GM10847 (cell line): ENCODE data around the gene NPTX2.

ENCODE experiments used
- POLR2A ChIP-seq: IDR thresholded peaks from 2 replicates; pipeline ENCODE4 v1.6.1; 2011; ENCODE audit not compliant: insufficient read length; ENCODE audit errors: extremely low read depth

NPTX2 gene

DNA sequence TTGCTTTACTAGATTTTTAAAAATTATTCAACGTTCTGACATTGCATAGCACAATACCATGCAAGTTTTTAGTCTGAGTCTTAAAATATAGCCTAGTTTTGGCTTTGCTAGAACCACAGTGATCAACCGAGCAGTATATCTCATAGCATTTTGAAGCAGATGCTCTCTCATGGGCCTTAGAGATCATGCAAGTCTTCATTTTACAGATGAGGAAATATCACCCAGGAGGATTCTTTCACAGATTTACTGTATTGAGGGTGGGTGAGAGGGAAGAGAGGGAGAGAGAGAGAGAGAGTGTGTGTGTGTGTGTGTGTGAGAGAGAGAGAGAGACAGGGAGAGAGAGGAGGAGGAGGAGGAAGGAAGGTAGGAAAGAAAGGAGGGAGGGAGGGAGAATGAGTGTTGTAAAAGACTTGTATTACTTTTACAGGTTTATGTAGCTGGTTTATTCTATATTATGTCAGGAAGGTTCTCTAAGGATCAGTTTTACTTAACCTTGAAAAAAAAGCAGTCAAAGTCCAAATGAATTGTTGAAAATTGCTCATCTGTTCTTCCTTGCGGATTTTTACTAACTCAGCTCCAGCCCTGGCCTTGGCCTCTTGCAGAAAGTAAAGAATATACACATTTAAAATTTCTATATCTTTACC is 14.2 kb upstream of the NPTX2 start:
- TF ChIP-seq POLR2A: no peak

DNA sequence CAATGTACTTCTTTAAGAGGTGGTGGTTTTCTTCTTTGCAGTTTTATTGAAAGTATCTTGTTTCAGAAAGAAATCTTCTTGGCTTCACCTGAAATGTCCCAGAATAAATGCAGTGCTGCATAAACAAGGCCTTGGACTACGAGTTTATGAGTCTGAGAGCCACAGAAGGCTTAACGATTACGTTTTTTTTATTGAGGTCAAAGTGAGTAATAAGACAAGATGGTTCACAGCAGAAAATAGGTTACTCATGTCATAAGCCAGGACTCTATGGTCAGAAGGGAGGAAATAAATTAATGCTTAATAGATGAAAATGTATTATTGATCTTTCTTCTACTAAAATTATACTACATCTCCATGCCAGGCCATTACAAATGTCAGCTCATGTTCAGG is 13.7 kb upstream of the NPTX2 start:
- no peak for TF ChIP-seq POLR2A

DNA sequence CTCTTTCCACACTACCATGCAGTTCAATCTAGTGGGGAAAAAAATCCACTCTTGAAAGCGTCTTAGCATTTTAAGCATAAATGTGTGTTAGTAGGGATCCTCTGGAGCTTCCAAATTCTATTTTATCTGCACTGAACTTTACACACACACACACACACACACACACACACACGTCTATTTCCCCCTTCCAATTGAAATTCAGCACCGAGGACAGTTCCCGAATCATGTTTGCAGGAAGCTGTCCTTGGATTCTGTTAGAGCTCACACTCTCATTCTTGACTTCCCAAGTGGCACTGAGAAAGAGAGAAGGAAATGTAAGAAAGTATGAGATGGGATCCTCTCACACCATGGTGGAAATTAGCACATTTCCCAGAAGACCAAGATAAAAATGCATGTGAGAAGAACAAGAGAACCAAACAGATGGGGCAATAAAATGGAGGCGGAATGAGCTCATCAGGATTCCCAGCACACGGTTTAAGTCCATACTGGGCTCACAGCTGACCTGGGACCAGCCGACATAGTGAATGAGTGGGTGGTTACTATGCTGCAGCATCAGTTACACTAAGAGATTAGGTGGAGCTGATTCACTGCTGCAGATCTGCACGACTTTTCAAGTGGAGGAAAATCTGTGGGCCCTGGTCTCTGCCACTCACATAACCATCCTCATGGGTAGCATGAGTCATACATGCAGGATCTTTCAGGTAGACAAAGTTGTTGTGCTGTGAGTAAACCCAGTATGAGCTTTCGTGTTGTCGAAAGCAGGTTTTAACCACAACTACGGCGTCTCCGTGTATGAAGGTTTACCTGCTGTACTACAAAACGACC is 3.3 kb upstream of the NPTX2 start:
- TF ChIP-seq POLR2A: no peak

DNA sequence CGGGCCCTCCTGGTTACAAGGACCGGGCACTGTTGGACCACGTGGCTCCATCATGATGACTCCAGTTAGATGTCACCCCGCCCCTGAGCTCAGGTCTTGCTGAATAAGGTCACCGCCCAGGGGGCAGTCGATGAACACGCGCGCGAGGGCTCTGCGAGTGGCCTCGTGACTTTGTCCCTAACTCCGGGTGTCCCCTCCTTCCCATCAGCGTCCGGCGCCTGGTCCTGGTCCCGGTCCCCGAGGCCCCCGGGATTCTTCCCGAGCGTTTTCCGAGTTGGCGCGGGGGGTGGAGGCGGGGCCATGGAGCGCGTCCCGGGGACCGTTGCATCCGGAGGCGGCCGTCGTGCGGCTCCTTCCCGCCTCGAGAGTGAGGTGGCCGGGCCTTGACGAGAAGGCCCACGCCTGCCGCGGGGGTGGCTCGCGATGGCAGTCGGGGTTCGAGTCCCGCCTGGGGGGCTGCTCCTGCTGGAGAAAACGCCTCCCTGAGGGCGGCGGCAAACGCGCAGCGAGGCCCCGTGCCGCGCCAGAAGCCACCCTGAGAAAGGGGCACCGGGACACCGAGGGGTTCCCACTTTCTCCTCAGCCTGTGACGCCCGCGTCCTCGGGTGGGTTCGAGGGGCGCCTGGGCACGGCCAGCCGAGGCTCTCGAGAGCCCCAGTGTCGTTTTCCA is 569 bp upstream of the NPTX2 start:
- TF ChIP-seq POLR2A: no peak

DNA sequence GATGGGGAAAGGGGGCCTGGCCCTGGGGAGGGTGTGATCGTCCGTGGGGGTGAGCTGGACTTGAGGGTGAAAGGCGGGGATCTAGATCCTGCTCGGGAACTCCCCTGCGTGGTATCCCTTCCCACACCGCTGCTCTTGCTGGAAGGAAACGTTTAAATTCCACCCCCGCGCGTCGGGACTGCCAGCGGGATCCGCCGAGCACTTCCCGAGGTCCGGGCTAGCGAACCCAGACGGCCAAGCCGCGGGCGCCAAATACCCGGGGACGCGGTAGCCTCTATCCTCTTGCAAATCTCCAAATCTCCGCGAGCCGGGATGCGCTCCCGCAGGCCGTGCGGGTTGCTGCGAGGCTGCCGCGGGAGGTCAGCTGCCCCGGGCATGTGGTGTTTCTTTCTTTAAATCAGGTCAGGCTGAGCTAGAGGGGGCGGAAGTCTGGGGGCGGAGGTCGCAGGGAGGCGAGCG is 904 bp downstream of the NPTX2 start:
- TF ChIP-seq POLR2A: no peak

DNA sequence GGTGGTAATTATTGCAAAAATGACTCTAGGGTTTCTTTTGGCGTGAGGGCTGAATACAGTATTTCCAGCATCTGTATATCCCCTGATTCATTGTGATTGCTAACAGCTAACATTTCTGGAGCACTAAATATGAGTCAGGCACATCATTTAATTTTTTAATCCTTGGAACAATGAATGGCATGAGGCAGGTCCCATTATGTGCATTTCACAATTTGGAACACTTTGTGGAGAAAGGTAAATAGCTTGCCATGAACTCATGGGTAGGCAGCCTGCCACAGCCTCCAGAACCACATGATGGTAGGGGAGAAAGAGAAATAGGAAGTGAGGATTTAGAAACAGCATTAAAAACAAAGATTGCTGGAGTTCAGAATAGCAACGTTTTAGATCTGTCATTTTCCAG is 1.7 kb downstream of the NPTX2 start:
- no peak for TF ChIP-seq POLR2A

DNA sequence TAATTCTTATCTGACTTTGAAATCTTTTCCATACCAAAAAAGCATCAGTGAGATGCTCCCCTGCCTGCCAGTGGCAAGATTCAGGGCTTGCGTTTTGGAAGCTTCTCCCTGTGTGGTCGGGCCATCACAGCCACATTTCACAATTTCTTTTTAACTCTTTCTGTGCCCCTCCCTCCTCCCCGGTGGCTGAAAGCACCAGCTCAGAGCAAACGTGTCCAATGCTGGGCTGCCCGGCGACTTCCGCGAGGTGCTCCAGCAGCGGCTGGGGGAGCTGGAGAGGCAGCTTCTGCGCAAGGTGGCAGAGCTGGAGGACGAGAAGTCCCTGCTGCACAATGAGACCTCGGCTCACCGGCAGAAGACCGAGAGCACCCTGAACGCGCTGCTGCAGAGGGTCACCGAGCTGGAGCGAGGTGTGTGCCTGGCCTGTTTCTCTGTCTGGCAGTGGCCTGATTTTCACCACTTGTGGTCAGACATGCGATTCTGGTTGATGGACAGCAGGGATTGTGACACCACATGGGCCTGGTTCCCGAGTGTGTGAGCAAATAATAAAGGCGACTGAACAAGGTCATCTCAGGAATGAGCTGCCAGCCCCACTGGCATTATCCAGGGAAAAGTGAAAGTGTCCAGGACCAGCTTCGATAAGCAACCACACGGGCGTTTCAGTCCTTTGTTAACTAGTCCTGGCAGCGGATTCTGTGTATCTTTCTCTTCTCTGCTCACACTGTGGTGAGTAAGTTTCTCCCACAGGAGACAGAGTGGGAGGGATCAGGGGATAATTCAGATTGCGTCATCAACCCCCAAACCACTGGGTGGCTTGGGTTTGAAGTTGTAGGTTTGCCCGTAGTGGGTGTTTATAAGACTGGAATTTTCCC is 2.6 kb downstream of the NPTX2 start:
- TF ChIP-seq POLR2A: no peak

DNA sequence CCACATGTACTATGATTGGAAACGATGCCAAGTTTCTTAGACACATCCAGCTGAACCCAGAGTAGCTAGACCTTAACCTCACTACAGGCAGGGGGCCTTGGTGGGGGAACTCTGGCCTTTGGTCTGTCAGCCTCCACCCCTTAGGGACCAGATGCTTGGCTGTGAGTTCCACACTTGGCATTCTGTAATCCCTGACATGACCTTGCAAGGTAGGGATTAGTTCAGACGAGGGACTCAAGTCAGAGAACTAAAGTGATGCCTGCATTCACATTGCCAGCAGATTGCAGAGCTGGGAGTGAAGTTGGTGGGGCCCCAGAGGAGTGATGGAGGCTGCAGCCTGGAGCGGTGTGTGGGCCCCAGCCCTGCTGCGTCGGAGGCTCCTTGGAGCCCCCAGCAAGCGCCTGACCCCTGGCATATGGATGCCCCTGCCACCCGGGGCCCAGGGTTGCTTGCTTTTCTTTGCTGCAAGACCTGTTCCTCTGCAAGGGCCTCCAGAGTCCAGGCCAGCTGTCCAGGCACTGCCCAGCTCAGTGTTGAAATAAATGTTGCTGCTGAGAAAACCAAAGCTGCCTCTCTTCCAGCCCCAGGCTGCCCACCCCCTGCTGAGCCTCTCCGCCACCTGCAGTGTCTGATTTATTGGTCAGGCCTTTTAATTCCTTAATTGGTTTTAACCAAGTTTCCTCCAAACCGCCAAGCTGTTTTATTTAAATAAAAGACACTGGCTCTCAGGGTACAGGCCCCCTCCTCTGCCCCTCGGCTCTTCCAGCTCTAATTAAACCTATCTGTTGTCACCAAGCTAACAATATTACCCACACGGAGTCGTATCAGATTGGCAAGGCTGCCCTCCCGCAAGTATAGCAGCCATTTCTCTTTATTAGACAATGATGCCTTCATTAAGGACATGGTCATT is 4.7 kb downstream of the NPTX2 start:
- no peak for TF ChIP-seq POLR2A

DNA sequence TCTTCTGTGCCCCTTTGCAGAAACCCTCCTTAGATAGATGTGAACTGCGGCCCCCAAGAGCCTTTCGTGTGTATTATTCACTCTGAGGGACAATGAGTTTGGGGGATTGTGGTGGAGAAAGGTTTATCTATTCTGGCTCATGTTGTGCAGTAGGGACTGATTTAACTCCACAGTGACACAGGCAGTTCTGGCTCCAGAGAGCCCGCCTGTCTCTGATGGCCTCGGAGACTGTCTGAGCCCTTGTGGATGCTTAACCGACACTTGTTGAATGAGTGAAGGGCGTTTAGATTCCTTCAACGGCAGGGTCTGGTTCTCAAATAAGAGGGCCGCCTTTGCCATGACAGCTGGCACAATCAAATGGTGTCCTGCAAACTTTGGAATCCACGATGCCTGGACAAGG is 5.8 kb downstream of the NPTX2 start:
- TF ChIP-seq POLR2A: no peak

DNA sequence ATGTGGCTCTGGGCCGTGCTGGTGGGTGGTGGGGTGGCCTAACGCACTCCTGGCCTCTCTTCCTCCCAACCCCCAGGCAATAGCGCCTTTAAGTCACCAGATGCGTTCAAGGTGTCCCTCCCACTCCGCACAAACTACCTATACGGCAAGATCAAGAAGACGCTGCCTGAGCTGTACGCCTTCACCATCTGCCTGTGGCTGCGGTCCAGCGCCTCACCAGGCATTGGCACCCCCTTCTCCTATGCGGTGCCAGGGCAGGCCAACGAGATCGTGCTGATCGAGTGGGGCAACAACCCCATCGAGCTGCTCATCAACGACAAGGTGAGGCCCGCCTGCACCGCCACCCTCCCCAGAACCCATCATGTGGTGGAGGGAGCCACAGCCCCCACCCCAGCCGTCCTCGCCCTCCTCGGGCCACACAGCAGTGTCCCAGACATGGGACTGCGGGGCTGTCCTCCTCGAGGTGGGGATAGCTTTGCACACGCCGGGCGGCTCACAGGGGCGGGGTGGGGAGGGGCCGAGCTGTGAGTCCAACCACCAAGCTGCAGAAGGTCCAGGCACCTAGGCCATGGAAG is 7.8 kb downstream of the NPTX2 start:
- TF ChIP-seq POLR2A: no peak

DNA sequence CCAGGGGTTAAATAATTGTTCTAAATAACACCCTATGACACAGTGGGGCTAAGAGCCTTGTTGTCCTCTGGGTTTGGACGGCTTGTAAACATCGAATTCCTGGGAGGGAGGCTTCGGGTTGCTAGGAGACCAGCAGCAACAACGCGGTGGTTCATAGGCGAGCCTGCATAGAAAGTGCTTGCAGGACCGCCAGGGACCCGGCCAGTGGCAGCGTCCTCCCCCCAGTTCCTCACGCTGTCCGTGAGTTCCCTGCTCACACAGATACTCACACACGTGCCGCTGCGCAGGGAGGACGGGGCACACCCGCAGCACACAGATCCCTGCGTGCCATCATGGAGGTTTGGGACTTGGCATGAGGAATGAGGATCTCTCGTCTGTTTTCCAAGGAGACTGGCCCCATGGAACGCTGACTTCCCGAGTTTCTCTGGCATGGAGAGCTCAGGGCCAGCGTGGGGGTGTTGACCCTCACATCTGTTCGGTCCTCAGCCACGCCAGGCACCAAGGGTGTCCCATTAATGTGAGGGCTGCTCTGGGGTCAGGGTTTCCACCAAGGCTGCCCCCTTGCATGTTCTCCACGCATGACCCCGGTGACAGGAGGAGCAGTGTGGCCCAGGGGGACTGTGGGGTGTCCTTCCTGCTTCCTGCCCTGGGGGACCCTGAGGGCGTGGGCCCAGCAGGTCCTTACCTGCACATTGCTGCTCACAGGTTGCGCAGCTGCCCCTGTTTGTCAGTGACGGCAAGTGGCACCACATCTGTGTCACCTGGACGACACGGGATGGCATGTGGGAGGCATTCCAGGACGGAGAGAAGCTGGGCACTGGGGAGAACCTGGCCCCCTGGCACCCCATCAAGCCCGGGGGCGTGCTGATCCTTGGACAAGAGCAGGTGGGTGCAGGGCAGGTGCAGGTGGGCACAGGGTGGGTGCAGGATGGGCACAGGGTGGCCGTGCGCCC is 9.7 kb downstream of the NPTX2 start:
- TF ChIP-seq POLR2A: no peak

DNA sequence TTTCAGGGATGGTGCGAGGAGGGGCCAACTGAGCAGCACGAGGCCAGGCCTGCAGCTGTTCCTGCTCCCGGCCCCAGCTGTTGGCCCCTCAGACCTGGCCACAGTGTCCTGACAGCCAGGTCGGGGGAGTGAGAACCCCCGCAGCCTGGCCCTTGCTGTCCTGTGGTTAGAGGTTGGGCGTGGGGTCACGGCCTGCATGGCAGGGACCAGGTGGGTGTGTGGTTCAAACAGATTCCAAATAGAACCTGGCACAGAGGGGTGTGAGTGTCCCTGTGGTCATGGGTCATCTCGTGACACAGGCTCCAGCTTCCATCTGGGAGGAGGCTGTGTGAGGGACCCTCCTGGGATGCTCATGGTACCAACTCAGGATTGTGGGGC is 10.3 kb downstream of the NPTX2 start:
- TF ChIP-seq POLR2A: no peak

DNA sequence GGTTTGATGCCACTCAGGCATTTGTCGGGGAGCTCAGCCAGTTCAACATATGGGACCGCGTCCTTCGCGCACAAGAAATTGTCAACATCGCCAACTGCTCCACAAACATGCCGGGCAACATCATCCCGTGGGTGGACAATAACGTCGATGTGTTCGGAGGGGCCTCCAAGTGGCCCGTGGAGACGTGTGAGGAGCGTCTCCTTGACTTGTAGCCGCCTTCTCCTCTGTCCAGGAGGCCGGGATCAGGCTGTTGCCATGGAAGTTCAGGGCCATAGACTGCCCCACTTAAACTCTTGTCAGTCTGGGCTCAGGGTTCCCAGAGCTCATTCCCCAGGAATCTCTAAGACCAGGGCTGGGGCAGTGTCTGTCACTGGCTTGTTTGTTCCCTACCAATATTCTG is 11.3 kb downstream of the NPTX2 start:
- no peak for TF ChIP-seq POLR2A

DNA sequence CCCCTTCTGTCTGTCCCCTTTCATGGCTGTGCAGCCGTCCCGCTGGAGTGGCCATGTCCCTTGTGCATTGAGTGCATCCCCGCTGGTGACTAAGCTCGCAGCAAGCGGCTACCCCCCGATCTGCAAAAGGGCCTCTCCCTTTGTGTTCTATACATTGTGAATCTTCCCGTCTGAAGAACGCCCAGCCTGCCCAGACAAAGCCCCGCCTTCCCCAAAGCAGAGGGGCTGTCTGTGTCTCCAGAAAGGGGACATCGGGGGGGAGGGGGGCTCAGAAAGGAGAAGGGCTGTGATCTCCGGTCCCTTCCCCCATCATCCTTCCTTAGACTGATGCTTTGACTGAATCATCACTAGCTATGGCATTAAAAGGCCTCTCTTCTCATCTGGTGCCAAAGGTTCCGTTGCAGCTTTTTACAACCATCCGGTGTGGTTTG is 11.9 kb downstream of the NPTX2 start:
- TF ChIP-seq POLR2A: no peak
